ENCODE data around the gene CLEC16A.

The CLEC16A gene

GRCh38 chr16:11165349-11165748 lies 221.0 kb downstream of the CLEC16A start:
- no peak for DNase-seq

- DNase-seq = no peak
These were observed 221.7 kb downstream of the CLEC16A start for GRCh38 chr16:11165894-11166665.

- DNase-seq = no peak
These were observed 223.2 kb downstream of the CLEC16A start for GRCh38 chr16:11167581-11167980.

- DNase-seq = no peak
These were observed 224.2 kb downstream of the CLEC16A start for GRCh38 chr16:11168386-11169051.

GRCh38 chr16:11169641-11170040 lies 225.3 kb downstream of the CLEC16A start:
- no peak for DNase-seq

GRCh38 chr16:11170201-11170600 lies 225.8 kb downstream of the CLEC16A start:
- no peak for DNase-seq

GRCh38 chr16:11170696-11171447 lies 226.5 kb downstream of the CLEC16A start:
- DNase-seq = no peak

- no peak for DNase-seq
These were observed 227.0 kb downstream of the CLEC16A start for GRCh38 chr16:11171448-11171709.

- DNase-seq = no peak
These were observed 227.5 kb downstream of the CLEC16A start for GRCh38 chr16:11171757-11172299.

- no peak for DNase-seq
These were observed 229.1 kb downstream of the CLEC16A start for GRCh38 chr16:11173426-11173825.

- DNase-seq = no peak
These were observed 229.8 kb downstream of the CLEC16A start for GRCh38 chr16:11174141-11174540.

GRCh38 chr16:11175106-11175786 lies 230.9 kb downstream of the CLEC16A start:
- no peak for DNase-seq

- DNase-seq = peak; percentile 15
These were observed 231.5 kb downstream of the CLEC16A start for GRCh38 chr16:11175787-11176341.

GRCh38 chr16:11177578-11178160 lies 233.3 kb downstream of the CLEC16A start:
- DNase-seq = no peak

- no peak for DNase-seq
These were observed 234.1 kb downstream of the CLEC16A start for GRCh38 chr16:11178424-11178823.

- DNase-seq = no peak
These were observed 235.2 kb downstream of the CLEC16A start for GRCh38 chr16:11179574-11179973.

GRCh38 chr16:11180489-11180888 lies 236.1 kb downstream of the CLEC16A start:
- DNase-seq = no peak

GRCh38 chr16:11181242-11181898 lies 237.0 kb downstream of the CLEC16A start:
- no peak for DNase-seq

- DNase-seq = peak; percentile 43
These were observed 237.5 kb downstream of the CLEC16A start for GRCh38 chr16:11181899-11182279.

- no peak for DNase-seq
These were observed 238.0 kb downstream of the CLEC16A start for GRCh38 chr16:11182411-11182810.

GRCh38 chr16:11183035-11183812 lies 238.9 kb downstream of the CLEC16A start:
- DNase-seq = no peak
